GM12878 (cell line): ENCODE measurements around the gene ITPKB. TPM values are rescaled to one million over a fixed set of nuclear protein-coding genes. Genes with fewer than 3 reads are reported as not detected.

Source experiments
- ATAC-seq: fragments of 200-7000 bp; cut with Tn5 transposase; 3 replicates; pipeline ENCODE4 v1.9.1; 2020; ENCODE audit warnings: mild to moderate bottlenecking, moderate library complexity
- BruUV-seq: library from RNA; stranded (reverse); fragments of 400-500 nt; replicated peaks from 2 replicates; lab custom pipeline; 2021; lab: Mats Ljungman, UMichigan
- CTCF ChIA-PET: fragments of 300-600 bp; sonication (Branson Sonifier 250); formaldehyde crosslinking; extraction: SDS; loops from one replicate; lab custom pipeline; 2021; ENCODE audit warnings: inconsistent platforms; lab: Yijun Ruan, JAX
- POLR2A ChIA-PET: fragments of 350-600 bp; formaldehyde crosslinking; extraction: SDS; loops from one replicate; lab custom pipeline; 2021; ENCODE audit warnings: inconsistent platforms; lab: Charles Lee
- RAD21 ChIA-PET: fragments of 300-600 bp; sonication (Branson Sonifier 250); formaldehyde crosslinking; loops from one replicate; lab custom pipeline; 2023; ENCODE audit warnings: antibody characterized with exemption; ENCODE audit not compliant: unreplicated experiment; lab: Charles Lee
- SMC1A ChIA-PET: fragments of 300-600 bp; sonication (Branson Sonifier 250); formaldehyde crosslinking; loops from one replicate; lab custom pipeline; 2023; ENCODE audit not compliant: unreplicated experiment, uncharacterized antibody; lab: Charles Lee
- DNase-seq: peaks from one replicate; pipeline ENCODE4 v3.0.0-alpha.2; 2011; ENCODE audit warnings: low read depth, low spot score
- FAIRE-seq: peaks from 3 replicates; lab custom pipeline; 2011; peaks lifted over from hg19 to GRCh38; lab: Jason Lieb, UNC
- H2AFZ ChIP-seq: 2 replicates; pipeline ENCODE4 v1.6.0; 2011; ENCODE audit warnings: low read depth, low read length, control low read depth; ENCODE audit not compliant: control insufficient read depth
- H3K27ac ChIP-seq: 2 replicates; pipeline ENCODE4 v1.5.1; 2011; ENCODE audit warnings: control low read depth; ENCODE audit not compliant: control insufficient read depth, insufficient read depth
- H3K27me3 ChIP-seq, 2 experiments: replicated peaks in 1 of 2; 2 replicates each; pipeline versions ENCODE4 v1.6.0 to v1.6.1; 2011; ENCODE audit warnings: low read length in 1 of 2; ENCODE audit not compliant: control insufficient read depth in 2 of 2, insufficient read depth in 2 of 2
- H3K36me3 ChIP-seq, 2 experiments: 2 replicates each; pipeline ENCODE4 v1.5.1; 2011; ENCODE audit warnings: low read length in 1 of 2; ENCODE audit not compliant: control insufficient read depth in 2 of 2, insufficient read depth in 2 of 2
- H3K4me1 ChIP-seq: 2 replicates; pipeline ENCODE4 v1.6.1; 2011; ENCODE audit warnings: mild to moderate bottlenecking, low read length, moderate library complexity, mixed read lengths; ENCODE audit not compliant: control insufficient read depth, insufficient read depth
- H3K4me2 ChIP-seq: 2 replicates; pipeline ENCODE4 v1.6.0; 2011; ENCODE audit warnings: control low read depth; ENCODE audit not compliant: control insufficient read depth, insufficient read depth
- H3K4me3 ChIP-seq: fragments of 200-600 bp; sonication (generic); 2 replicates; pipeline ENCODE4 v1.5.1; 2016
- H3K79me2 ChIP-seq: 2 replicates; pipeline ENCODE4 v1.6.0; 2011; ENCODE audit warnings: low read length; ENCODE audit not compliant: control insufficient read depth, insufficient read depth
- H3K9ac ChIP-seq: 2 replicates; pipeline ENCODE4 v1.8.0; 2011; ENCODE audit warnings: low read length, control low read depth, mixed read lengths; ENCODE audit not compliant: control insufficient read depth, insufficient read depth
- H3K9me3 ChIP-seq: replicated peaks from 3 replicates; pipeline ENCODE4 v1.5.1; 2011; ENCODE audit warnings: mild to moderate bottlenecking, low read length; ENCODE audit not compliant: control insufficient read depth, insufficient read depth
- H4K20me1 ChIP-seq: 2 replicates; pipeline ENCODE4 v1.6.0; 2011; ENCODE audit not compliant: control insufficient read depth, insufficient read depth
- CBX5 ChIP-seq: sonication (generic); IDR thresholded peaks from 2 replicates; pipeline ENCODE4 v1.6.1; 2016; ENCODE audit warnings: low read depth, moderate library complexity, mild to moderate bottlenecking, inconsistent platforms
- EGR1 ChIP-seq, 2 experiments: IDR thresholded peaks; 1 replicate in 1 of 2; 2 replicates in 1 of 2; pipeline ENCODE4 v1.6.1; 2011 to 2012; ENCODE audit warnings: low read depth in 2 of 2, low read length in 2 of 2, borderline replicate concordance in 1 of 2, mild to moderate bottlenecking in 1 of 2, moderate library complexity in 1 of 2
- EP300 ChIP-seq, 2 experiments: fragments of 150-350 bp in 1 of 2; IDR thresholded peaks; 2 replicates each; pipeline ENCODE4 v1.6.1; 2011 to 2012; ENCODE audit warnings: low read depth in 2 of 2, low read length in 2 of 2, borderline replicate concordance in 1 of 2, improper control_type of control experiment in 1 of 2, inconsistent platforms in 1 of 2; ENCODE audit not compliant: control insufficient read depth in 1 of 2
- HDAC6 ChIP-seq: fragments of 200-600 bp; sonication (generic); IDR thresholded peaks from one replicate; pipeline ENCODE4 v1.8.0; 2017; ENCODE audit warnings: antibody characterized with exemption; ENCODE audit not compliant: unreplicated experiment
- LARP7 ChIP-seq: fragments of 450-650 bp; IDR thresholded peaks from 2 replicates; pipeline ENCODE4 v1.6.1; 2017; ENCODE audit warnings: mild to moderate bottlenecking
- MEF2B ChIP-seq: fragments of 450-650 bp; IDR thresholded peaks from 2 replicates; pipeline ENCODE4 v1.6.1; 2018; ENCODE audit warnings: mild to moderate bottlenecking, moderate library complexity; ENCODE audit not compliant: partially characterized antibody, poor library complexity, severe bottlenecking
- POLR2AphosphoS2 ChIP-seq: IDR thresholded peaks from 2 replicates; pipeline ENCODE4 v1.6.1; 2011; ENCODE audit warnings: low read depth, mild to moderate bottlenecking, low read length, improper control_type of control experiment, moderate library complexity
- WGBS: methylation state at CpG from one replicate; pipeline ENCODE4 v1.1.6; 2016; ENCODE audit warnings: low lambda C conversion rate; ENCODE audit not compliant: insufficient replicate concordance, insufficient coverage; ENCODE audit errors: missing lambda C conversion rate; 5-methylcytosine and 5-hydroxymethylcytosine counted together
- in situ Hi-C: fragments of 300-500 bp; cut with MboI; formaldehyde crosslinking; loops from 9 replicates; pipeline ENCODE4 v1.14.3; 2018; ENCODE audit warnings: mixed read lengths
- intact Hi-C: fragments of 100-400 bp; cut with micrococcal nuclease; formaldehyde crosslinking; loops from one replicate; pipeline ENCODE4 v1.14.2; 2022; ENCODE audit not compliant: unreplicated experiment
- polyA plus RNA-seq, 11 experiments: library from polyadenylated mRNA; depleted of rRNA in 4 of 11; unstranded in 6 of 11; stranded (reverse) in 5 of 11; fragments of >200 nt; fragmentation: Nextera tagmentation in 4 of 11; fragmentation: Illumina TruSeq in 1 of 11; extraction: Ambion mirVana in 4 of 11; extraction: Trizol in 1 of 11; gene quantifications; 1 replicate in 1 of 11; 2 replicates in 10 of 11; pipeline versions ENCODE4 v1.2.1 to v1.2.3, GENCODE V29; 2011 to 2016; ENCODE audit warnings: inconsistent platforms in 2 of 11, missing spikeins in 2 of 11, low read depth in 1 of 11
- total RNA-seq, 4 experiments: library from RNA; depleted of rRNA in 3 of 4; stranded (reverse); fragments of >200 nt in 3 of 4; fragmentation: Illumina TruSeq in 1 of 4; extraction: Trizol in 1 of 4; gene quantifications; 2 replicates each; pipeline versions ENCODE4 v1.2.1 to v1.2.3, GENCODE V29; 2013 to 2021
- TF ChIP-seq, protein P1 (sequence below), 3 experiments: IDR thresholded peaks in 2 of 3; conservative IDR thresholded peaks in 1 of 3; 2 replicates each; pipeline ENCODE4 v1.5.1; 2011; ENCODE audit warnings: low read depth in 3 of 3, low read length in 3 of 3, mild to moderate bottlenecking in 3 of 3, control low read depth in 2 of 3, moderate library complexity in 2 of 3, inconsistent platforms in 1 of 3, mixed read lengths in 1 of 3; ENCODE audit not compliant: control insufficient read depth in 2 of 3, insufficient read depth in 1 of 3; ENCODE audit errors: extremely low read depth in 1 of 3
- TF ChIP-seq, protein P2 (sequence below): fragments of 450-650 bp; IDR thresholded peaks from 2 replicates; pipeline ENCODE4 v1.6.1; 2014; ENCODE audit warnings: mild to moderate bottlenecking

Gene ITPKB
- total and polyA plus RNA-seq, 10 of the 15 experiments (the other 5 are each of a cell fraction or from before 2014, with no cell fraction given): 1.3 to 38.7 (median 12.9) TPM

DNA sequence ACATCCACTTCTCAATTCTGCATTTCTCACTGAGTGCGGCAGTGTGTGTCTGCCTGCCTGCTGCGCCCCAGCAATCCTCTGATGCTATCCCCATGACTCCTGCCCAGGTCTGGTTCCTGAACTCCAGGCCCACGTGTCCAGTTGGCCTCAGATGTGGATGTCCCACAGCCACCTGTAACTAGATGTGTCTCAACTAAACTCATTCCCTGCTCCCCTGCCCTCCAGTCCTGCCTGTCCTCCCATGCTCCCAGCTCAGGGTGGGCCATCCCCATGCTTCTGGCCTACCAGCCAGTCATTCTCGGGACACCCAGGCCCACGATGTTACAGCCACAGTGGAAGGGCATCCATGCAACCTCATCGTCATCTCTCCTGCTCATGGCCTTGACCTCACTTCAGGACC, 113.8 kb downstream of the ITPKB start (continued):
- no peak for TF ChIP-seq EP300 (IDR thresholded peaks at IDR 0.05; ENCODE audit: borderline replicate concordance in 1 of 2, control insufficient read depth in 1 of 2, low read depth in 2 of 2, low read length in 2 of 2)
- TF ChIP-seq, protein P1, sequence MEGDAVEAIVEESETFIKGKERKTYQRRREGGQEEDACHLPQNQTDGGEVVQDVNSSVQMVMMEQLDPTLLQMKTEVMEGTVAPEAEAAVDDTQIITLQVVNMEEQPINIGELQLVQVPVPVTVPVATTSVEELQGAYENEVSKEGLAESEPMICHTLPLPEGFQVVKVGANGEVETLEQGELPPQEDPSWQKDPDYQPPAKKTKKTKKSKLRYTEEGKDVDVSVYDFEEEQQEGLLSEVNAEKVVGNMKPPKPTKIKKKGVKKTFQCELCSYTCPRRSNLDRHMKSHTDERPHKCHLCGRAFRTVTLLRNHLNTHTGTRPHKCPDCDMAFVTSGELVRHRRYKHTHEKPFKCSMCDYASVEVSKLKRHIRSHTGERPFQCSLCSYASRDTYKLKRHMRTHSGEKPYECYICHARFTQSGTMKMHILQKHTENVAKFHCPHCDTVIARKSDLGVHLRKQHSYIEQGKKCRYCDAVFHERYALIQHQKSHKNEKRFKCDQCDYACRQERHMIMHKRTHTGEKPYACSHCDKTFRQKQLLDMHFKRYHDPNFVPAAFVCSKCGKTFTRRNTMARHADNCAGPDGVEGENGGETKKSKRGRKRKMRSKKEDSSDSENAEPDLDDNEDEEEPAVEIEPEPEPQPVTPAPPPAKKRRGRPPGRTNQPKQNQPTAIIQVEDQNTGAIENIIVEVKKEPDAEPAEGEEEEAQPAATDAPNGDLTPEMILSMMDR (IDR thresholded peaks at IDR 0.05 in 2 of 3, conservative IDR thresholded peaks at IDR 0.05 in 1 of 3; ENCODE audit: control insufficient read depth in 2 of 3, extremely low read depth in 1 of 3, insufficient read depth in 1 of 3, low read depth in 3 of 3, low read length in 3 of 3): no peak
- TF ChIP-seq POLR2AphosphoS2: no peak
- TF ChIP-seq HDAC6: no peak

DNA sequence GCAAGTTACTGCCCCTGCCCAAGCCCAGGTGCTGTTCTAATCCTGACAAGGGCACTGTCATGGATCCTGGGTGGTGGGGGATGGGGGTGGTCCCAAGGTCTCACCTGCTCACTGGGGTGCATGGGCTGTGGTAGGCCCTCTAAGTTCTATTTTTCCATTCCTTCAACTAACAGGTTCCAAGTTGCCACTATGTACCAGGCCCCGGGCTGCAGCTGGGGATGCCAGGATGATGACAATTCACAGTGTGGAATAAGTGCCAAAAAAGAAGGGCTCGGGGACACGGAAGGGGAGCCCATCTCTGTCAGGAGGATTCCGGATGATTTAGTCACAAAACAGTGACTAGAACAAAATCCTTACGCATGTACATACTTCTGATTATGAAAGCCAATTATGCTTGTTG, 114.6 kb downstream of the ITPKB start:
- no peaks in the 10 kb centered on the region for H3K36me3 ChIP-seq
- ATAC-seq (no peak), FAIRE-seq (no peak)
- no peaks in the 10 kb centered on the region for H4K20me1 ChIP-seq
- in situ Hi-C loops: no loop called here
- no peaks in the 10 kb centered on the region for H3K27me3 ChIP-seq
- intact Hi-C loops: no loop called here
- no peak overlapping the region for H3K9ac ChIP-seq
- H2AFZ ChIP-seq: no peak overlapping the region
- peaks cover 6% of the 10 kb centered on the region for H3K4me1 ChIP-seq
- no peak overlapping the region for H3K4me3 ChIP-seq
- CTCF ChIA-PET: interaction anchor here (0.6 to 1.7 kb wide), 4 partner anchors 9 to 384 kb away, joined by 3 to 4 read pairs (median 3); partner anchors contain the start of gene PSEN2
- 62% methylated on average over 5 of the region's 5 CpGs for WGBS
- POLR2A ChIA-PET: interaction anchor here (0.6 kb wide), 1 partner anchor 34 kb away, joined by 4 read pairs; no protein-coding TSS in a partner anchor
- H3K79me2 ChIP-seq: no peaks in the 10 kb centered on the region
- H3K4me2 ChIP-seq: no peak overlapping the region
- SMC1A ChIA-PET: no interaction called here
- no peak for TF ChIP-seq MEF2B
- TF ChIP-seq, protein P2, sequence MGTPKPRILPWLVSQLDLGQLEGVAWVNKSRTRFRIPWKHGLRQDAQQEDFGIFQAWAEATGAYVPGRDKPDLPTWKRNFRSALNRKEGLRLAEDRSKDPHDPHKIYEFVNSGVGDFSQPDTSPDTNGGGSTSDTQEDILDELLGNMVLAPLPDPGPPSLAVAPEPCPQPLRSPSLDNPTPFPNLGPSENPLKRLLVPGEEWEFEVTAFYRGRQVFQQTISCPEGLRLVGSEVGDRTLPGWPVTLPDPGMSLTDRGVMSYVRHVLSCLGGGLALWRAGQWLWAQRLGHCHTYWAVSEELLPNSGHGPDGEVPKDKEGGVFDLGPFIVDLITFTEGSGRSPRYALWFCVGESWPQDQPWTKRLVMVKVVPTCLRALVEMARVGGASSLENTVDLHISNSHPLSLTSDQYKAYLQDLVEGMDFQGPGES: no peak
- no peak for TF ChIP-seq LARP7
- no peak for TF ChIP-seq CBX5
- TF ChIP-seq EGR1 (IDR thresholded peaks at IDR 0.05; ENCODE audit: borderline replicate concordance in 1 of 2, low read depth in 2 of 2, low read length in 2 of 2): no peak
- TF ChIP-seq, all 136 proteins: peak for 0
- BruUV-seq: no TSS peak
- Histone ChIP-seq H3K9me3 (no peaks in the 10 kb centered on the region; the same call in 1 of the 3 replicates), H3K27ac (no peak overlapping the region)
- RAD21 ChIA-PET: interaction anchor here (0.6 to 1.0 kb wide), 2 partner anchors 9 to 510 kb away, joined by 3 read pairs; no protein-coding TSS in a partner anchor
- DNase-seq: no peak
